CD4-positive, alpha-beta T cell treated with Interleukin-21 for 1 hour (primary cell): ENCODE results near the gene TNKS1BP1.
"Not testable (repeated sequence)": the region's sequence is repeated elsewhere in the genome, so short reads cannot be mapped to it uniquely, and the experiment has no call there.

Experiments
- DNase-seq: peaks from one replicate; pipeline ENCODE4 v3.0.0-alpha.2; 2020

The TNKS1BP1 gene

DNA sequence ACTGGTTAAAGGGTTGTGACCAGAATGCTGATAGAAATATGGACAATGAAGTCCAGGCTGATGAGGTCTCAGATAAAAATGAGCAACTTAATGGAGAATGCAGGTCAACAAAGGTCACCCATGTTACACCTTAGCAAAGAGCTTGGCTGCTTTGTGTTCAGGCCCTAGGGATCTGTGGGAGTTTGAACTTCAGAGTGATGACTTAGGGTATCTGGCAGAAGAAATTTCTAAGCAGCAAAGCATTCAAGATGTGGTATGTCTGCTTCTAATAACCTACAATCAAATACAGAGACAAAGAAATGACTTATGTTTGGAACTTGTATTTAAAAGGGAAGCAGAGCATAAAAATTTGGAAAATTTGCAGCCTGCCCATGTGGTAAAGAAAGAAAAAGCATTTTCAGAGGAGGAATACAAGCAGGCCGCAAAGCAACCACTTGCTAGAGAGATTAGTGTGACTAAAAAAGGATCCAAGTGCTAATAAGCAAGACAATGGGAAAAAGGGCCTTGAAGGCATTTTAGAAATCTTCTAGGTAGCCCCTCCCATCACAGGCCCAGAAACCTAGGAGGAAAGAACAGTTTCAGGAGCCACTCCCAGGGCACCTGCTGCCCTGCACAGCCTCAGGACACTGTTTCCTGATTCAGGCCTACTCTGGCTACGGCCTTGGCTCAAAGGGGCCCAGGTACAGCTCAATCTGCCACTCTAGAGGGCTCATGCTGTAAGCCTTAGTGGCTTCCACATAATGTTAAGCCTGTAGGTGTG, 41.3 kb downstream of the TNKS1BP1 start:
- DNase-seq: no peak

DNA sequence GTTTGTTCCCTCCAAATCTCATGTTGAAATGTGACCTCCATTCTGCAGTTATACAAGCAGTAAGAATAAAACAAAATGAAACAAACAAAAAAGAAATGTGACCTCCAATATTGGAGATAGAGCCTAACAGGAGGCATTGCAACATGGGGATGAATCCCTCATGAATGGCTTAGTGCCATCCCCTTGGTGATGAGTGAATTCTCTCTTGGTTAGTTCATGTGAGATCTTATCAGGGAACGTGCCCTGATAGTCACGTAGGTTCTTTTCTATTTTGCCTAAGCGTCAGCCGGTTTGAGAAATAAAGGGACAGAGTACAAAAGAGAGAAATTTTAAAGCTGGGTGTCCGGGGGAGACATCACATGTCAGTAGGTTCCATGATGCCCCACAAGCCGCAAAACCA, 43.2 kb downstream of the TNKS1BP1 start:
- not testable (repeated sequence) for DNase-seq

DNA sequence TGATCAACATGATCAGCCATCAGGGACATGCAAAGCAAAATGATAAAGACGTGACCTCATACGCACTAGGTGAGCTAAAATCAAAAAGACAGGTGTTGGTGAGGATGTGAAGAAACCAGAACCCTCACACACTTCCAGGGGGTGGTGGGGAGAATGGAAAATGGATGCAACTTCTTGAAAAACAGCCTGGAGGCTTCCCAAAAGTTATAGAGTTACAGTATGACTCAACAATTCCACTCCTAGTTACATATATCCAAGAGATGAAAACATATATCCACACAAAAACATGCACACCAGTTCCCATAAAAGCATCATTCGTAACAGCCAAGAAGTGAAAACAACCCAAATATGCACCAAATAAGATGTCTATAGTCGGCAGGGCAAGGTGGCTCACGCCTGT, 45.6 kb downstream of the TNKS1BP1 start:
- no peak for DNase-seq

DNA sequence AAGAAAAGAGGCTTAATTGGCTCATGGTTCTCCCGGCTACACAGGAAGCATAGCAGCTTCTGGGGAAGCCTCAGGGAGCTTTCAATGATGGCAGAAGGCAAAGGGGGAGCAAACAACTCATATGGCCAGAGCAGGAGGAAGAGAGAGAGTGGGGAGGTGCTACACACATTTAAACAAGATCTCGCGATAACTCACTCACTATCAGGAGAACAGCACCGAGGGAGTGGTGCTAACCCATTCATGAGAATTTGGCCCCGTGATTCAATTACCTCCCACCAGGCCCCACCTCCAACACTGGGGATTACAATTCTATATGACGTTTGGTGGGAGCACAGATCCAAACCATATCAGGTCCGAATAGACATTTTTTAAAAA, 46.0 kb downstream of the TNKS1BP1 start:
- no peak for DNase-seq

DNA sequence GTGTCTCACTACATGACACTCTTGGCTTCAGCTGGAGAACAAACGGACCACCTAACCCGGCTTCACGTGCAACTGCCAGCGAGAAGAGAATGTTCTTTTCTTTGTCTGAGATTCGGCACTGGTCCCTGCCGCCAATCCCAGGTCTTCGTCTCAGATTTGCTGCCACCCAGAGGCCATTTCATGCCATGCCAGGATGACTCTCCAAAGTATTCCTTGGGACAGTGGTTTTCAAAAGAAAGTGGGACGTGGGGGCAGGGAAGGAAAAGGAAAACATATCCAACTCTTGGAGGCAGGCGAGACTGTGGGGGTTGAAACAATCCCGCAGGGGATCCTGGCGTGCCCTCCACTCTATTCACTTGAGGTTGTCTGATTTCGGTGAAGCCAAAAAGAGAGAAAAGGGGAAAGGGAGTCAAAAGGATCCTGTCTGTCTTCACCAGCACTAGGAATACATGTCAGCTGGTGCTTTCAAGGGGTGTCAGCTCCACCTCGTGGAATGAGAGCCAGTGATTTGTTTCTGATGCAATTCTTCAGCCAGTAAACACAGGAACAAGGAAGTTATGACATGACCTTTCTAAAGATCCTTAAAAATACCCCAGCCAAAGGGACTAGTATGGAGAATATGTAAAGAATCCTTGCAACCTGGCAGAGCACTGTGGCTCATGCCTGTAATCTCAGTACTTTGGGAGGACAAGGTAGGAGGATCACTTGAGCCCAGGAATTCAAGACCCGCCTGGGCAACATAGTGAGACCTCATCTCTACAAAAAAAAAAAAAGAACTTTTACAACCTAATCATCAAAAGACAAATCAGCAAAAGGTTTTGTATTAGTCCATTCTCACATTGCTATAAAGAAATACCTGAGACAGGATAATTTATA, 46.7 kb downstream of the TNKS1BP1 start:
- peak; percentile 10 for DNase-seq

DNA sequence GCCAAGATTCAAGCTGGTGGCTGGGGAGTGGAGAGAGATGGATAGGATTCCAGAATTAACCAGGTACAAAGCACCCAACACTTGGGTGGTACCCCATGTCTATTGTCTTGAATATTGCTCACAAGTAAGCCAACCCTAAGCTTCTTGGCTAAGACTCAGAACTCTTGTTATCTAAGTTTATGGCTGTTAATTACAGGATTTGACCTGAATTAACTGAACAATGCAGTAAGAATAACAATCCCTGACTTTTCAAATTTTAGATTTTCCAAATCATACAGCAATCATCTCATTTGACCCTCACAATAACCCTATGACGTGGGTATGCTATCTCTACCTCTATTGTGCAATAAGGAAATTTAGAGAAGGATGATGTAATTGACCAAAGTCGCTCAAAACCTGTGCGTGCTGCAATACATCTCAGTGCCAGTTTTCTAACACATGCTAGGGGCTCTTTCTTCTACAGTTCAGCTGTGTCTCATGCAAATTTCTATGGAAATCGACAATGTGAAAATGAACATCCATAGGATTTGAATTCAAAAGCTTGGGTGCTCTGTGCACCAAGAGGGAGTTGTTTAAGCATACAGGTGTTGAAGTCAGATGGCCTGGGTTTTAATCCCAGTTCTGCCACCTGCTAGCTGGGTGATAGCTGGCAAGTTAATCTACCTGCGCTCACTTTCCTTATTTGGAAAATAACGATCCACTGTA, 47.6 kb downstream of the TNKS1BP1 start:
- DNase-seq: no peak

DNA sequence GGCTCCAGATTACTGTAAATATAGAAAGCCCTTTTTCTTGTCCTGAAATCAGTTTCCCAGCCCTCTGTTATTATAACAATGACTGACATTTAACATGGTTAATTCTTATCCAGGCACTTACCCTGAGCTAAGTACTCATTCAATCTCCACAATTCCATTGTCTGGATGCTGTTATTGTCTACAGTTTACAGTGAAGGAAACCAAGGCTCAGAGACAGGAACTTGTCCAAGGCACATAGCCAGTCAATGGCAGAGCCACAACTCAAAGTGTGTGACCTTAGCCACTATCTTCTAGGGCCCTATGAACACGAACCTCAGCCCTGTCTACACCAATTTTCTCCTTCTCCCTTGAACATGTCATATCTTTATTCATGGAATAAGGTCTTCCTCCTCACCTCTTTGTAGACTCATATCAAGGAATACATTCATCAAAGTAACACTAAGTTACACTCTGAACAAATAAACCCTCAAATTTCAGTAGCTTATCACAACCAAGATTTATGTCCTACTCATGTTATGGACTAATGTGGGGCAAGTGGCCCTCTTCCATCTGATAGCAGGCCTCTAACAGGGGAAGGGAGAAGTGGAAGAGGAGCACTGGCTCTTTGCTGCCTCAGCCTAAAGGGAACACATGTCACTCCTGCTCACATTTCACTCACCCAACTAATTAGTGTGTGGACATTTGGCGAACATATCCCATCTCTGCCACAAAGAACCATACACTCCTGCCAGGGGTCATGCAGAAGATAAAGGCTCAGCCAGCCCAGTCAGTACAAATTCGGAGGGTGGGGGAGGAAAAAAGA, 48.4 kb downstream of the TNKS1BP1 start:
- no peak for DNase-seq

DNA sequence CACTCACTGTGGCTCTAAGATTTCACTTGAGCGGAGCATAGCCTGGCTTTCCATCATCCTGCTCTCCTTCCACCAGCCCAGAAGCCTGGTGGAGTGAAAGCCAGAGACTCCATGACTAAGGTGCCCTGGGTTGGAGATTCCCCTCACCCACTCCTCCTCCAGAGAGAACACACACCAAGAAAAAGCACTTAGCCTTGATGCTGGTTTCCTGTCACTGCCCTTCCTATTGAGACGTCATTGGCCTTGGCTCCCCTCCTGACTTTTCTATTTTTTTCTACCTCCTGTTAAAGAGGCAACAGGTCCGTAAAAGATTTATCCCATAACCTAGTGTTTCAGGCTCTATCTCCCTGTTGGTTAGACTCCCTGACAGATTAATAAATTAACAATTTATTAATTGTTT, 49.2 kb downstream of the TNKS1BP1 start:
- DNase-seq: no peak

DNA sequence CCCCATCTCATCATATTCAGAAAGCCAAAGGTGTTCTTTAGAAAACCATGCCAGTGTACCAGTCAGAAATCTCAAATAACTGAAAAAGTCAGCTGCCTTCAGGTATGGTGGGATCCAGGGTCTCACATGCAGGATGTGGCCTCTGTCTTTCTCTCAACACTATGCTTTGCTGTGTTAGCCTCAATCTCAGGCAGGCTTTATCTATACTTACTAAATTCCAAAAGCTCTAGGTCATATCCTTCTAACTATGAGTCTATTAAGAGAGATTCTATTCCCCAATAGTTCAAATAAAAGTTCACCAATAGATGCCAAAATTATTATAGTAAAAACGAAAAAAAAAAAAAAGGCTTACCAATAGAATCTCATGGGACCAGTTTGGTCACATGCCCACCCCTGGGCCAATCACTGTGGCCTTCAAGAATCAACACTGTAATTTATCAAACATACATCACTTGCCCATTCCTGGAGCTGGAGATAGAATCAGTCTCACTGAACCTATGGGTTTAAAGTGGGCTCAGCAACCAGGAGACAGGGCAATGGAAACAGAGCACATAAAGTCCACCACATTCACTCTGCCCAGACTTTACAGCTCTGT, 49.8 kb downstream of the TNKS1BP1 start:
- no peak for DNase-seq

DNA sequence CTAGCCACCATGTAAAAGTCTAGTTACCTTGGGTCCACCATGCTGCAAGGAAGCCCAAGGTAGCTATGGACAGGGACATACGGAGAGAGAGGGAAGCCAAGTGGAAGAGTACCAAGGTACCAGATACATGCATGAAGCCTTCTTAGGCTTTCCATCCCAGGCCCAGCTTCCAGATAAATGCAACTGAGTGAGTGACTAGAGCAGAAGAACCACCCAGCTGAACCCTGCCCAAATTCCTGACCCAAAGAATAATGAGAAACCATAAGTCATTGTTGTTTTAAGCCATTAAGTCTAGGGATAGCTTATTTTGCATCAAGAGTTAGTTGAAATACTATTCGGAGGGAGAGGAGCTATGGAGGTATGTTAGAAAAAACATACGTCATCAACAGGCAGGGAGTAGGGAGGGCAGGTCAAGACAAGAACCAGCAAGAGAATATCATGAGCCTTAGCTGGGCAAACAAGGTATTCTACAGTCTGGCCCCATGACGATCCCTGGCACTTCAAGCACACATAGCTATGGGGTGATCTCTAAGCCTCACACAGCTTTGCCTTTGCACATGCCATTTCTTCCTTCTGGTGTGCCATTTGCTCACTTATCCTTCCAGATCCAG, 51.2 kb downstream of the TNKS1BP1 start:
- no peak for DNase-seq

DNA sequence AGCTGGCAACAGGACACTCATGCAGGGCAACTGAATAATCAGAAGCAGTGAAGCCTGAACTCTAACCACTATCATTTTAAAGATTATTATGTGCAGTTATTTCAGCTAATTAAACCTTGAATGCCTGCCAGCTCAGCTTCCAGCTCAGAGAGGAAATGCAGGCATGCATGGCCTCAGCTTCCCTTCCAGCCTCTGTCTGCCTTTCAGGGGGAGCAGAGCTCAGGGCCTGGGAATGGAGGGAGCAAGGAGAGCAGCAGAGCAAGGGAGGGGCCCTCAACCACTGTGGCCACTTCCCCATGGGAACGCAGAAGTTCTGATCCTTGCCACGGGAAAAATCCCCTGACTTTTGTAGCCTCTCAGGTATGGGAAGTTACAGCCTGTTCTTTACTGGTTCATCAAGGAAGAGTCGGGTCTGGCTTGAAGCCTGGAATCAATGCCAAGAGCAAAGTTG, 55.2 kb downstream of the TNKS1BP1 start:
- no peak for DNase-seq

DNA sequence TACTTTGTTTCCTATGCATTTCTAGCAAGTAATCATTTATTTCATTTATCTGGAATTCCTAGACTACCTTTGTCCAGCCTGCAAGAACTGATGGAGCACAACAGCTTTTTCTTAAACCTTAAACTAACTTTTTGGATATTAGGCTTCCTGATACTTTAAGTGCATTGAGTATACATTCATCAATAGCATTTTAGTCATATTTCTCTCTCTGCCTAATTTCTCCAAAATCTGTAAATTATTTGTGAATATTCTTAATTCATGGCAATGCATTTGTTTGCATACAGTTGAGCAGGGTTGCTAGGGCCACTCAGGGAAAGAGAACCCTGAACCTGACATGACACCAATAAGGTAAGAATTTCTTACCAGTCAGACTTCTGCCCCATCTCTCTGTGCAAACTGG, 58.6 kb downstream of the TNKS1BP1 start:
- DNase-seq: no peak

DNA sequence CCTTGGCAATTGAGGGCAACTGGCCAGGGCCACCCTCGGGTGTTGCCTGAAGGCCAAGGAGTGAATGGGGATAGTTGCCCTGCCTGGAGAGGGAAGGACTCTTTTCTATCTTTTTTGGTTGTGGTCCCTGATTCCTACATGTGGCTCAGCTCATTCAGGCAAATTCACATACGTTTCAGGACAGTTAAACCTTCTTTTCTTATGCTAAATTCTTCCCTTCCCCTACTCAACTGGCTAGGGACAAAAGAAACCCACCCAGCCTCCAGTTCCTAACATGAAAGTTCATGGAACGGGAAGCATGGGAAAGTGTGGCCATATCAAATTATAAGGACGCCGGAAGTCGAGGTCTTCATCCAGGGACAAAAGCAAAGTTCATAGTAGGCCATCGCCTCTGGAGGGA, 61.4 kb downstream of the TNKS1BP1 start:
- DNase-seq: no peak

DNA sequence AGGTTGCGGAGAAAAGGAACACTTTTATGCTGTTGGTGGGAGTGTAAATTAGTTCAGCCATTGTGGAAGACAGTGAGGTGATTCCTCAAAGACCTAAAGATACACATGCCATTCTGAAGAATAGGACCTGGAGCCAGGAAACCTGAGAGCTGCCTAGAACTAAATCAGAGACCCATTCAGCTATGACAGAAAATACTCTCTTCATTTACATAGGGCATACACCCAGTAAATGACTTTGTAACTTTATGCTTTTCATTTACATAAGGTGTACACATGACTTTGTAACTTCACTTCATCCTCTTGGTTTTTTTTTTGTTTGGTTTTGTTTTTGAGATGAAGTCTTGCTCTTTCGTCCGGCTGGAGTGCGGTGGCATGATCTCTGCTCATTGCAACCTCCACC, 62.6 kb downstream of the TNKS1BP1 start:
- DNase-seq: no peak

DNA sequence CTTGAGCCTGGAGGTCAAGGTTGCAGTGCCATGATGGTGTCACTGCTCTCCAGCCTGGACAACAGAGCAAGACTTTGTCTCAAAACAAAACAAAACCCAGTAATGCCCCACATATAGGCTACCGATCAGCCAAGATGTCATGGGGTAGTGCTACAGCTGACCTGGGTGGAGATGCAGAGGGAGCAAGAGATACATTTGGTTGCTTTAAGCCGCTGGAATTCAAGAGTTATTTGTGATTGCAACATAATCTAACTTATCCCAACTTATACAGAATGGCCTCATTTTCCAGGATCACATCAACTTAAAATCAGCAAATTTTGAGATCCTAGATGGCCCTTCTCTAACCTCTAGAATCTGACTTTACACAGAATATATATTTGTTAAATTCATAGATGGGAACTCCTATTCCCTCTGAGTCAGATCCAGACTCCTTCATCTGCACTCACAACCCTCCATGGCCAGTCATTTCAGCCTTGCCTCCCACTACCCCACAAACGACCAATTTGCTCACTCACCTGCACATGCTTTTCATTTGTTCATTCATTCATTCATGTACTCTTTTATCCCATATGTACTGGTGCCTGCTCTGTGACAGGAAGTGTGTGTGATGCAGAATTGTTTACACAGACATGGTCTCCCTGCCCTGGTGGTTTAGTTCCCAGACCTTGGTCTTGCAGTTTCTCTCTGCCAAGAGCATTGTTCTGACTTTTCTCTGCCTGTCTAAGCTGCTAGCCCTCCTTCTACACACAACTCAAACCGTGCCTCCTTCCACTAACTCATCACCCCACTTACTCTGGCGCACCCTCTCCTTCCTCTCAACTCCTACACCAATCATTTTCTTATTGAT, 63.6 kb downstream of the TNKS1BP1 start:
- DNase-seq: no peak

DNA sequence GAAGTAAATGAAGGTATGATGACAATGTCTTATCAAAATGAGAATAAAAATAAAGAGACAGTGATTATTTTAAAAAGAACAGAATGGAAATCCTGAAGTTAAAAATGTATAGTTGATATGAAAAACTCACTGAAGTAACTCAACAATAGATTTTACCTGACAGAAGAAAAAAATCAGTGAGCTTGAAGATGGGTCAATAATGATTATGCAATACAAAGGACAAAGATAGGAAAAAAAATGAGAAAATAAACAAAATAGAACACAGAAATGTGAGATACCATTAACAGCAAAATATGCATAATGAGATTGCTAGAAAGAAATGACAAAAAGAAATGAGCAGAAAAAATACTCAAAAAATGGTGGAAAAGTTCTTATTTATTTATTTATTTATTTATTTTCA, 68.6 kb downstream of the TNKS1BP1 start:
- DNase-seq: no peak

DNA sequence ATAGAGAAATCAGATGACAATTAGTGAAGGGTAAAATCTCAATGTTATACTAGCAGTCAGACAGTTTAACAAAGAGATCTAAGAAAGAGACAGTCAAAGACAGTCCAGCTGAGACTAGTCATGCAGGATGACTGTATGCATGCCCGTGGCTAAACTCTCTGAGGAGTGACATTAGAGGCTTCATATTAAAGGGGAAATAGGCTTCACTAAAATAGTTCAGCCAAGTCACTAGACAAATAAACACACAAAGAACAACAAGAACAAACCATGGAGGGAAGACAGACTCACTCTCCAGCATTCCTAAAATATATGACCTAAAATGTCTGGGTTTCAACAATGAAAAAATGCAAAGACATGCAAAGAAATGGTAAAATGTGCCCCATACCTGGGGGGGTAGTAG, 69.1 kb downstream of the TNKS1BP1 start:
- no peak for DNase-seq

DNA sequence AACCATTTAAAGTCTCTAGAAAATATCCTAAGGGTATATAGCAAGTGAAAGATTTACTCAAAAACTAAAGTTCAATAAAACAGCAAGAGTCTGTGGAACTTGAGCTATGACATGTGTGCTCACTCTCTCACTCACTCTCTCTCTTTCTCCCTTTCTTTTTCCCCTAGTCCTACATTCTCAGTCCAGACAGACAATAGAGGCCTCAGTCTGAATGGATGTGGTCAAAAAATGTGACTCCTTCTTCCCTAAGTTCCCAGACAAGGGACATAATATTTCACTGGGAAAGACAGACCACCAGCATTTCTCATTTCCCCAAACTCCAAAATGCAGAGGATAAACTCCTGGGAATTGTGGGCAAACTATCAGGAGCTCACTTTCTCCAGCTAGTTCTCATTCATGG, 70.1 kb downstream of the TNKS1BP1 start:
- DNase-seq: no peak

DNA sequence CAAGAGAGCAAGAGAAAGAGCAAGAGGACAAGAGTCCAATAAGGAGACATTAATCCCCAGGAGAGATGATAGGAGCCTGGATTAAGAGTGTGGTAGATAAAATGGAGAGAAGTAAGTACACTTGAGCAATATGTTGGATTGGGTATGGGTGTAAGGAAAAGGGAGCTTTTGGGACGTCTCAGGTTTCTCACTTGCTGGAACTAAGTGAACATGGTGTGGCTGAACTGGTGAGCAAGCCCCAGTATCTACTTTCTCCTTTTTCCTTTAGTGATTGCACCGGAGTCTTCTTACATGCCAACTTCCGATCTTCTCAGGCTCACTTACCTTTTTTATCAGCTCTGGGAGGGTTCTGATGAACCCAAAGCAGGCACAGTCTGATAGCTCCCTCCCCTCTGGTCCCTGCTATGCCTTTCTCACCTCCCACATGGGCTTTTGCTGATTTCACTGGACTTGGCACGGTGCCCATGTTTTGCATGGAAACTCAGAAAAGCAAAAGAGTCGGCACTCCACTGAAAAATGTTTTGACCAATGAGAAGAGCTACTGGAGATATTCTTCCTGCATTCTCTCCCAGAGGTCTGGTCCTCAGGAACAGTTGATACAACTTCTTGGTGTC, 73.2 kb downstream of the TNKS1BP1 start:
- no peak for DNase-seq

DNA sequence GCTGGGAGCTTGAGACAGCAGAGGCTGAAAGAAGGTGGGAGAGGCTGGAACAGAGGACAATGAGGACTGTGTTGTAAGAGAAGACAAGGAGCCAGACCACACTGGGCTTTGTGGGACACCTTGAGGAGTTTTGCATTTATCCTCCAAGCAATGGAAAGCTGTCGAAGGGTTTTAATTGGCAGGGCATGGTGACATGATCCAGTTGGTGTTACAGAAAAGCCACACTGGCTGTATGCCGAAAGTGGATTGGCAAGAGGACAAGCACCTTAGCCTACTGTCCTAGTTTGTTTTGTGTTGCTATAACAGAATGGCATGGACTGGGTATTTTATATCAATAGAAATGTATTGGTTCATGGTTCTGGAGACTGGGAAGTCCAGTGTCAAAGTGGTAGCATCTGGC, 73.7 kb downstream of the TNKS1BP1 start:
- DNase-seq: no peak
